Naive thymus-derived CD8-positive, alpha-beta T cell (primary cell): Measurements from ENCODE around the gene RNU1-4. TPM values are rescaled to one million over a fixed set of nuclear protein-coding genes. Genes with fewer than 3 reads are reported as not detected.
"Not testable (repeated sequence)": the region's sequence is repeated elsewhere in the genome, so short reads cannot be mapped to it uniquely, and the experiment has no call there.

ENCODE experiments used
- ATAC-seq, 2 donors: fragments of 150-1000 bp; cut with Tn5 transposase in 1 of 2; sonication (Bioruptor Pico), chemical (Tn5 transposase) in 1 of 2; 1 replicate in 1 of 2; 2 replicates in 1 of 2; pipeline ENCODE4 v1.10.0; 2021; ENCODE audit warnings: mild to moderate bottlenecking in 2 of 2, moderate library complexity in 2 of 2
- POLR2A ChIA-PET: fragments of 350-600 bp; sonication (Branson Sonifier 250); formaldehyde crosslinking; loops from one replicate; lab custom pipeline; 2021; ENCODE audit warnings: antibody characterized with exemption; lab: Charles Lee
- DNase-seq, 10 donors: peaks; one replicate each; pipeline versions ENCODE4 v3.0.0 to v3.0.0-alpha.2; 2020 to 2022
- H3K27ac Mint-ChIP-seq, 10 donors: one replicate each; pipeline ENCODE4 v1.8.0; 2020 to 2022; ENCODE audit warnings: mild to moderate bottlenecking in 10 of 10, mixed read lengths in 10 of 10, moderate library complexity in 4 of 10, inconsistent platforms in 1 of 10
- H3K27me3 Mint-ChIP-seq, 5 donors: one replicate each; pipeline ENCODE4 v1.8.0; 2021 to 2022; ENCODE audit warnings: mixed read lengths in 5 of 5
- H3K36me3 Mint-ChIP-seq, 3 donors: one replicate each; pipeline ENCODE4 v1.8.0; 2020 to 2022; ENCODE audit warnings: mixed read lengths in 3 of 3, mild to moderate bottlenecking in 2 of 3, inconsistent platforms in 1 of 3
- H3K4me1 Mint-ChIP-seq, 4 donors: one replicate each; pipeline ENCODE4 v1.8.0; 2021 to 2022; ENCODE audit warnings: mixed read lengths in 4 of 4
- H3K4me3 Mint-ChIP-seq, 10 donors: one replicate each; pipeline ENCODE4 v1.8.0; 2020 to 2022; ENCODE audit warnings: mild to moderate bottlenecking in 10 of 10, mixed read lengths in 10 of 10, moderate library complexity in 6 of 10, inconsistent platforms in 1 of 10
- H3K9me3 Mint-ChIP-seq, 9 donors: one replicate each; pipeline ENCODE4 v1.8.0; 2020 to 2022; ENCODE audit warnings: mixed read lengths in 9 of 9, mild to moderate bottlenecking in 3 of 9, inconsistent platforms in 1 of 9, moderate library complexity in 1 of 9
- polyA plus RNA-seq, 3 donors: library from polyadenylated mRNA; unstranded; fragments of 300-500 nt; fragmentation: Illumina TruSeq; gene quantifications; one replicate each; pipeline ENCODE4 v1.2.3, GENCODE V29; 2021
- total RNA-seq, 8 experiments: library from RNA in 2 of 8; stranded (reverse) in 2 of 8; gene quantifications; one replicate each; pipeline ENCODE4 v1.2.3 and lab custom pipeline; 2021 to 2026

Gene RNU1-4
- 1,000 to 10,000 TPM; 3,449 to 3,916 TPM for total RNA-seq
- 10 to 100 TPM in 1 of 3 donors, not detected in 2; 22.6 TPM for polyA plus RNA-seq
- 0 to 0.77 (median 0.24) reads per million in 6 experiments for total RNA-seq (lab: John Stamatoyannopoulos, UW)

GRCh38 chr1:16740047-16740964 lies at the start of gene RNU1-4:
TSS of gene RNU1-4 (plus strand) at chr1:16740516.
- H3K9me3 Mint-ChIP-seq, H3K4me1 Mint-ChIP-seq, H3K27ac Mint-ChIP-seq, POLR2A ChIA-PET, H3K27me3 Mint-ChIP-seq, H3K36me3 Mint-ChIP-seq, H3K4me3 Mint-ChIP-seq, DNase-seq: not testable (repeated sequence)
- ATAC-seq: peak; percentile 98

DNA sequence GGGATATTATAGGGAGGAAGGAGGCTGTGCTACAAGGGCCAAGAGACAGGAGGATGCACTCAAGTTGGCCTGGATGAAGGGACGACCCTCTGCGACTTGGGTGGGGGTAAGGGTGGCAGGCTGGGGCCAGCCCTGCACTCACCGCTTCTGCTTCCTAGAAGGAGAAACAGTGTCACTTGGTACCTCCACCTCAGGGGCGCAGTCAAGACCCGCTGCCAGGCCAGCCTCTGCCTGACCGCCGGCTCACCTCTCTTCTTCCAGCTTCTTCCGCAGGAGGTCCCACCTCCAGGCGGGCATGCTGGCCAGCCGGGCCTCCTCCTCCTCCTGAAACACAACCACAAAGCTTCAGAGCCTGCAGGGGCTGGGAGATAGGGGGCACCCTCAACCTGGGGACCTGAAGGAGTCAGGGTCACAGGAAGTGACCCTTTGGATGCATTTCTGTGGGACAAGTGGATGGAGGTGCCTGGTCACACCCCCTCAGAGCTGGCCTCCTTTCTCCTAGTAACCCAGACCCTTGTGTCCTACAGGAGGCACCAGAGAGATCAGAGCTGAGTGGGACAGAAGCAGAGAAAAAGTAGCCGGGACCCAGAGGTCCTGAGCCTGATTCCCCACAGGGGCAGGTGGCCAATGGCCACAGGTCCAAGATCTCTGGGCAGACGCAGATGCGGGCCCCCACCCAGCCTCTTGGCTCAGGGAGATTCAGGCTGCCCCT lies 49.2 kb upstream of the RNU1-4 start:
- H3K36me3 Mint-ChIP-seq, H3K4me3 Mint-ChIP-seq, H3K27me3 Mint-ChIP-seq, ATAC-seq, H3K9me3 Mint-ChIP-seq, DNase-seq, H3K4me1 Mint-ChIP-seq, H3K27ac Mint-ChIP-seq, POLR2A ChIA-PET: not testable (repeated sequence)

DNA sequence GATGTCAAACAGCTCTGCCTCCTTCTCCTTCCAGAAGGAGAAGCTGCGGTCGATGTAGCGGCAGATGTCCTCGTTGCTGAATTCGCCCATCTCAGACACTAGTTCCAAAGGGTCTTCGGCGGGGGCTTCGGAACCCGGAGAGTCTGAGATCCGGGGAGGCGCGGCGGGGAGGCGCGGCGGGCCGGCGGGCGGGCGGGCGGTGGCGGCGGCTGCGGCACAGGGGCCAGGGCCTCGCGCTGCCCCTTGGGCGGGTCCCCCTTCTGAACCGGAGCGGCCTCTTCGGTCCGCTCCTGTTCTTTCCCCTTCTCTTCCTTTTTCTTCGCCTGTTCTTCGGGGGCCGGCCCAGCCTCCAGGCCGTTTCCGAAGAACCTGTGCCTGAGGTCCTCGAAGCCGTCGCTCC lies 48.0 kb upstream of the RNU1-4 start:
- ATAC-seq, DNase-seq, H3K27me3 Mint-ChIP-seq, H3K4me3 Mint-ChIP-seq, POLR2A ChIA-PET, H3K9me3 Mint-ChIP-seq, H3K27ac Mint-ChIP-seq, H3K36me3 Mint-ChIP-seq, H3K4me1 Mint-ChIP-seq: not testable (repeated sequence)

DNA sequence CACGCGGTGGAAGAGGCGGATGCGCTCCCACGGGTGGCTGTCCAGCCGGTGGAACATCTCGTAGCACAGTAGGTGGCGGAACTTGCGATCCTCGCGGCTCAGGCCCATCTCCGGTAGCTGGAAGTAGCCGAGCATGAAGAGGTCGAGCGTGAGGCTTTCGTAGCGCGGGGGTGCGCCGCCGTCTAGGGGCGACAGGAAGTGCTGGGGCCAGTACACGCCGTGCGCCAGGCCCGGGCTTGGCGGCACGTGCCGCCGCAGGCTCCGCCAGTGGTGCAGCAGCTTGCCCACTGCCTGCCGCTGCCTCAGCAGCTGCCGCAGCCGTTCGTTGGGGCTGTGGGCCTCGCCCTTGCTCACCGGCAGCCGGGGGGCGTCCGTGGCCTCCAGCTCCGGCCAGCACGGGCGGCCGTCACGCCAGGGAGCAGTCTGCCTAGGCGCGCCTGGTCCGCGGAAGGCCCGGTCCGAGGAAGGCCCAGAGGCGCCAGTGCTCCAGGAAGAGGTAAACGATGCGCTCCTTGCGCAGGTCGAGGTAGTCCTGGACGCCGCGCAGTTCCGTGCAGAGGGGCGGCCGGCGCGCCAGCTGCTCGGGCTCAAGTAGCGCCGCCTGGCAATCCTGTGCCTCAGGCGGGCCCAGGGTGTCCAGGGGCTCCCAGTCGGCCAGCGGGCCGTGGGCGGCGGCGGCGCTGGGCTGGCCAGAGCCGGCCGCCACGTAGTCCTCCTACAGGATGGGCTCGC lies 47.4 kb upstream of the RNU1-4 start:
- H3K36me3 Mint-ChIP-seq, H3K9me3 Mint-ChIP-seq, H3K27me3 Mint-ChIP-seq, H3K4me1 Mint-ChIP-seq, H3K4me3 Mint-ChIP-seq, DNase-seq, H3K27ac Mint-ChIP-seq: not testable (repeated sequence)
- ATAC-seq: peak; percentile 65 to 75
- POLR2A ChIA-PET: interaction anchor here (0.7 to 1.4 kb wide), 2 partner anchors 11 to 204 kb away, joined by 3 read pairs; no protein-coding TSS in a partner anchor

DNA sequence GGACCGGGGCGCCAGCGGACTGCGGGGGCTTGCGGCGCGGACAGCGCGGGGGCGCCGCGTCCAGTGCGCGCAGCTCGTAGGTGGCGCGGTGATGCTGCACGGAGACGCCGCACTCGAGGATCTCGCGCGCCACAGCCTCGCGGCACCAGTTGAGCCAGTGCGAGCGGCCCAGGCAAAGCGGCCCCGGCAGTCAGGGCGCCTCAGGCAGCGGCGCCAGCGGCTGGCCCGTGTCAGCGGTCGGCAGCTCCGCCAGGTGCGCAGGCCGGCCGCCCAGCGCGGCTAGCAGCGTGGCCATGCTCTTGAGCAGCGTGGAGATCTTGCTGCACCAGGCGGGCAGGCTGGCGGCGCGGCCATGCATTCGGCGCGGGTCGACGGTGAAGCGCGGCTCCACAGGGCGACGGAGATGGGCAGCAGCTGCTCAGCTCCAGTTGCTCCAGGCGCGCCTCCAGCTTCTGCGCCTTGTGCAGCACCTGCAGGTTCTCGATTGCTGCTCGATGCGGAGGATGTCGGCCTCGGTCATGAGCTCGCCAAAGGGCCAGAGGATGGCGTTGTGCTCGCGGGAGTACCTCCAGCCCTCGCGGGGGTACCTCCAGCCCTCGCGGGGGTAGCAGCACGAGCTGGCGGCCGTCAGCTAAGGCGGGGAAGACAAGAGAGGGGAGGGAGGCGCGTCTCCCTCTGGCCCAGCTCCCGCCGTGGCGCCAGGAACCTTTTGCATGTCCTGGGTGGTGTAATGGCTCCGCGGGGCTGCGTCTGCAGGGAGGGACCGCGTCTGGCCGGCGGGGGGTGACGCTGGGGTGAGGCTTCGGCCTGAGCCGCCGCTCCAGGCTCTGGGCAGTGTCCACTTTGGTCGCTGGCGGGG lies 46.6 kb upstream of the RNU1-4 start:
- H3K4me1 Mint-ChIP-seq, H3K4me3 Mint-ChIP-seq, DNase-seq, H3K27ac Mint-ChIP-seq, H3K9me3 Mint-ChIP-seq, H3K27me3 Mint-ChIP-seq, H3K36me3 Mint-ChIP-seq: not testable (repeated sequence)
- POLR2A ChIA-PET: interaction anchor here (0.7 to 1.4 kb wide), 2 partner anchors 11 to 203 kb away, joined by 3 read pairs; no protein-coding TSS in a partner anchor
- ATAC-seq: peak; percentile 3 to 29

GRCh38 chr1:16694308-16694702 lies 46.0 kb upstream of the RNU1-4 start:
- POLR2A ChIA-PET: interaction anchor here (1.4 kb wide), 1 partner anchor 202 kb away, joined by 3 read pairs; no protein-coding TSS in a partner anchor
- ATAC-seq, DNase-seq, H3K4me1 Mint-ChIP-seq, H3K9me3 Mint-ChIP-seq, H3K4me3 Mint-ChIP-seq, H3K27ac Mint-ChIP-seq, H3K36me3 Mint-ChIP-seq, H3K27me3 Mint-ChIP-seq: not testable (repeated sequence)

DNA sequence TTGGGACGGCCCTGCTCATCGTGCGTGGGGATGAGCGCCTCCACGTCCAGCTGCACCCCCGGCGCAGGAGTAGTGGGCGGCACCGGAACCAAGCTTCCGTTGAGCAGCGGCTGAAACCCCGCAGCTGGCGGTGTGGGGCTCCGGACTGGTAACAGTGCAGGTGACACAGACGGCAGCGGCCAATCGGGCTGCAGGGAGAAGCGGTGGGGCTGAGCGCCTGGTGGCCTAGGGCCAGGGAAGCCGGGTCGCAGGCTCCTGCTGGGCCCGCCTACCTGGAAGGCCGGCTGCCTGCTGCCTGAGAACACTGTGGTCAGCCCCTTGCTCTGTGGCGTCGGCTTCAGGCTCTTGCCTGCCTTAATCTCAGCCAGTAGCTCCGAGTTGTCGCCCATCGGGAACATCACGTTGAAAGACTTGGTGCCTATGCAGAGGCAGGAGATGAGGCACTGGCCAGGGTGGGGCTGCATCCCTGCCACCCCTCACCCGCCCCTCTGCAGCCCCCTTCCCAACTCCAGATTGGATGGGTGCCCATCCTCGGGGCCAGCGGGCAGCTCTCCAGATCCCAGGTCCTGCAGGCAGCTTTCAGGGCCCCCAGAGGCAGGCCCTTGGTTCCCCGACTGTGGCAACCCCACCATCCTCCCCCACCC lies 43.7 kb upstream of the RNU1-4 start:
- DNase-seq: peak in 1 of 10 donors; percentile 27
- H3K27ac Mint-ChIP-seq, H3K9me3 Mint-ChIP-seq, ATAC-seq, H3K4me3 Mint-ChIP-seq, H3K4me1 Mint-ChIP-seq, H3K36me3 Mint-ChIP-seq, H3K27me3 Mint-ChIP-seq: not testable (repeated sequence)
- POLR2A ChIA-PET: interaction anchor here (1.1 to 1.2 kb wide), 2 partner anchors 11 to 88 kb away, joined by 3 read pairs; no protein-coding TSS in a partner anchor

DNA sequence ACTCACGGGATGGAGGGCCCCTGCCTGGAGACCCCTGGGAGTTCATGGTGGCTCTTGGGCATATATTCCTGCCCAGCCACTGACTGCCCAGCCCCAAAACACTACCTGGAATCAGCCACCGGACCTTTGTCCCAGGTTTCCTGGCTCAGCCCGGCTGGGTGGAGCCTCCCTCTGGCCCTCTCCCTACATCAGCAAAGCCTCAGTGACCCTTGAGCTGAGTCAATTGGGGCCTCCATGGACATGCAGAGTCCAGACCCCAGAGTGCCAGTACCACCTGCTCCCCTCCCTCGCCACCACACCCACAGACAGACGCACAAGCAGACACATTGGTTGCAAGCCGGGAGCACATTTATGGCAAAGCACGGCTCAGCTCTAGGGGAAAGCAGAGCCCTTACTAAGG lies 43.2 kb upstream of the RNU1-4 start:
- peak in 1 of 10 donors; percentile 42 for DNase-seq
- H3K4me1 Mint-ChIP-seq, ATAC-seq, H3K27me3 Mint-ChIP-seq, H3K36me3 Mint-ChIP-seq, H3K27ac Mint-ChIP-seq, H3K9me3 Mint-ChIP-seq, H3K4me3 Mint-ChIP-seq: not testable (repeated sequence)
- POLR2A ChIA-PET: interaction anchor here (1.2 kb wide), 1 partner anchor 10 kb away, joined by 3 read pairs; no protein-coding TSS in a partner anchor

DNA sequence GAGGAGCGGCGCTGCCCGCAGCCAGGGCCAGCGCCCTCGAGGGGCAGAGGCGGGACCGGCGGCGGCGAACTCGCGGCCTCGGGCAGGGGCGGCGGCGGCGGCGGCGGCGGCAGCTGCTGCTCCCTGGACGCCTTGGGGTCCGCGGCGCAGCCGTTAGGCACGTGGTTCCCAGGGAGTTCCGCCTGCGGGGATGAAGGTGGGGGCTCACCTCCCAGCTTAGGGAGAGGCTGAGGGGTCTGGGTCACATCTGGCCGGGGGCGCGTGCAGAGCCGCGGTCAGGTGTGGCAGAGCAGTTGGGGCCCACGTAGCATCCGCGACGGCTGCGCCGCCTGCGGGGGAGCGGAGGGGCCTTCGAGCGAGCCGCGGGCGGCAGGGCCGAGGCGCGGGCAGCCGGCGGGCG lies 40.9 kb upstream of the RNU1-4 start:
- H3K9me3 Mint-ChIP-seq, H3K4me3 Mint-ChIP-seq, H3K27me3 Mint-ChIP-seq, DNase-seq, H3K4me1 Mint-ChIP-seq, H3K36me3 Mint-ChIP-seq, POLR2A ChIA-PET, H3K27ac Mint-ChIP-seq, ATAC-seq: not testable (repeated sequence)

DNA sequence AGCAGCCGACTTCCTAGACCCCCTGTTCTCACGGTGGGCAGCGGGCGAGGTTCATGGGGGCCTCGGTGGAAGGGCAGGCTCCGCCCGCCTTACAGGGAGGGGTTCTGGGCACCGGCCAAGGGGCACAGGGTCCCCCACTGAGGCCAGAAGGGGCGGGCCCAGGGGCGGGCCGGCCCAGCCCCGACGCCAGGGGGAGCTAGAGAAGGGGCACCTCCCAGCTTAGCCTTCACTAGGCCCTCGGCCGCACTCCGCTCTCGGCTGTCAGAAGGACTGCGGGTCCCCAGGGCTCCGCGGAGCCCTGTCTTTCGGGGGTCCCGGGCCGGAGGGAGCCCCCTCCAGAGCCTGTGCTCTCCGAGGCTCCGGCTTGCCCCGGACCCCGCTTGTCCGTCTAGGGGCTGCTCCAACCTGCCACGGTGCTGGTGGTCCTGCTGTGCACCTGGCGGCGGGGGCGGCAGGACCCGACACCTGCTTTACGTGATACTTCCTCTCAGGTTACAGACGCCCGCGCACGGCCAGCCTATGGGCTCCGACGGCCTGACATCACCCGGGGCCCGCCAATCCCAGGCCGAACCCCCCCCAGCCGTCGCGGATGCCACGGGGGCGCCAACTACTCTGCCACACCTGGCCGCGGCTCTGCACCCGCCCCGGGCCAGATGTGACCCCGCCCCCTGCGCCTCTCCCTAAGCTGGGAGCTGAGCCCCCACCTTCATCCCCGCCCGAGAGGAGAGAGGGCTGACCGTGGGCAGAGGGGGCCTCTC lies 40.0 kb upstream of the RNU1-4 start:
- H3K9me3 Mint-ChIP-seq, H3K27ac Mint-ChIP-seq, H3K36me3 Mint-ChIP-seq, DNase-seq, H3K4me1 Mint-ChIP-seq, H3K4me3 Mint-ChIP-seq: not testable (repeated sequence)
- POLR2A ChIA-PET: interaction anchor here (0.6 to 1.7 kb wide), 5 partner anchors 9 to 223 kb away, joined by 3 to 9 read pairs (median 4); no protein-coding TSS in a partner anchor
- H3K27me3 Mint-ChIP-seq: peaks cover 0 to 11% (median 5%) of the 10 kb centered on the region in 5 donors
- peak; percentile 82 to 87 for ATAC-seq

- H3K27me3 Mint-ChIP-seq, H3K9me3 Mint-ChIP-seq, DNase-seq, H3K4me3 Mint-ChIP-seq, H3K4me1 Mint-ChIP-seq, H3K27ac Mint-ChIP-seq, H3K36me3 Mint-ChIP-seq: not testable (repeated sequence)
- POLR2A ChIA-PET: interaction anchor here (0.6 to 1.7 kb wide), 10 partner anchors 8 to 223 kb away, joined by 3 to 9 read pairs (median 4); partner anchors contain the start of gene NBPF1
- peak; percentile 38 to 58 for ATAC-seq
Observed at GRCh38 chr1:16701189-16701588, 39.1 kb upstream of the RNU1-4 start.
